GM12864 (cell line): ENCODE data around the gene CDC42BPA.

ENCODE experiments used
- DNase-seq: peaks from one replicate; pipeline ENCODE4 v3.0.0-alpha.2; 2011; ENCODE audit warnings: low read depth
- H3K4me3 ChIP-seq: 2 replicates; pipeline ENCODE4 v1.5.1; 2011; ENCODE audit warnings: mild to moderate bottlenecking, low read depth, low read length, control low read depth
- TF ChIP-seq, protein P1 (sequence below): IDR thresholded peaks from 2 replicates; pipeline ENCODE4 v1.5.1; 2011; ENCODE audit warnings: low read depth, mild to moderate bottlenecking, moderate library complexity, low read length, control low read depth, inconsistent platforms; ENCODE audit errors: missing control alignments

Gene CDC42BPA

DNA sequence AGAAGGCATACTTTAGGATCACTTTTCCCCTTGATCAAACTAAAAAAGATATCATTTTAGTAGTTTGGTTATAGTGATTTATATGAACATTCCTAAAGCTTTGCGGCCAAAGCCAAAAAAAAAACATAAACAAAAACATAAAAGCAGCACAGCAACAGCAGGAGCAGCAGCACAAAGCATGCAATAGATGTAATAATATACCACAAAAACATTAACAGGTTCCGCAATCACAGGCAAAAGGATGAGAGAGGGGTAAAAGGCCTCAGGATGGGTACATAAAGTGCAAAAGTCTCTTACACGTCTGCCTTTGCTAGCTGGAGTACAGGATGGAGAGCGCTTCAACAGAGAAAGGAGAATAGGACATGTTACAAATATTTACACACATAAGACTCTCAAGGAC lies 259.2 kb downstream of the CDC42BPA start:
- DNase-seq = no peak
- H3K4me3 ChIP-seq = no peak overlapping the region
- TF ChIP-seq, protein P1, sequence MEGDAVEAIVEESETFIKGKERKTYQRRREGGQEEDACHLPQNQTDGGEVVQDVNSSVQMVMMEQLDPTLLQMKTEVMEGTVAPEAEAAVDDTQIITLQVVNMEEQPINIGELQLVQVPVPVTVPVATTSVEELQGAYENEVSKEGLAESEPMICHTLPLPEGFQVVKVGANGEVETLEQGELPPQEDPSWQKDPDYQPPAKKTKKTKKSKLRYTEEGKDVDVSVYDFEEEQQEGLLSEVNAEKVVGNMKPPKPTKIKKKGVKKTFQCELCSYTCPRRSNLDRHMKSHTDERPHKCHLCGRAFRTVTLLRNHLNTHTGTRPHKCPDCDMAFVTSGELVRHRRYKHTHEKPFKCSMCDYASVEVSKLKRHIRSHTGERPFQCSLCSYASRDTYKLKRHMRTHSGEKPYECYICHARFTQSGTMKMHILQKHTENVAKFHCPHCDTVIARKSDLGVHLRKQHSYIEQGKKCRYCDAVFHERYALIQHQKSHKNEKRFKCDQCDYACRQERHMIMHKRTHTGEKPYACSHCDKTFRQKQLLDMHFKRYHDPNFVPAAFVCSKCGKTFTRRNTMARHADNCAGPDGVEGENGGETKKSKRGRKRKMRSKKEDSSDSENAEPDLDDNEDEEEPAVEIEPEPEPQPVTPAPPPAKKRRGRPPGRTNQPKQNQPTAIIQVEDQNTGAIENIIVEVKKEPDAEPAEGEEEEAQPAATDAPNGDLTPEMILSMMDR = no peak

GRCh38 chr1:227058321-227058751 lies 260.0 kb downstream of the CDC42BPA start:
- no peak for DNase-seq

DNA sequence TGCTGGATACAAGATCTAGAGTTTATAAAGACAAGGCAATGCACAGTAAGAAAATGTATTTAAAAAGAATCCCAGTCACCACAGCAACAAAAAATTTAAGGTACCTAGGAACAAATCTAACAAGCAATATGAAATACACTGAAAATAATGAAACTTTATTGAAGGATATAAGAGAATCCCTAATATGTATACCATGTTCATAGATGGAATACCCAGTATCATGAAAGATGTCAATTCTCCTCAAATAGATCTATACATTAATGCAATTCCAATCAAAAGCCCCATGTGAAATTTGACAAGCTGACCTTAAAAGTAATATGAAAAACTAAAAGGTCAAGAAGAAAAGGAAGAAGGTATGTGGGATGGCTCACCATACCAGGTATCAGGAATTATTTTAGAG lies 269.0 kb downstream of the CDC42BPA start:
- DNase-seq = no peak
- no peak overlapping the region for H3K4me3 ChIP-seq
- TF ChIP-seq, protein P1 = no peak

More at GRCh38 chr1:227058321-227058751, 260.0 kb downstream of the CDC42BPA start:
- no peak overlapping the region for H3K4me3 ChIP-seq
- TF ChIP-seq, protein P1 = no peak

DNA sequence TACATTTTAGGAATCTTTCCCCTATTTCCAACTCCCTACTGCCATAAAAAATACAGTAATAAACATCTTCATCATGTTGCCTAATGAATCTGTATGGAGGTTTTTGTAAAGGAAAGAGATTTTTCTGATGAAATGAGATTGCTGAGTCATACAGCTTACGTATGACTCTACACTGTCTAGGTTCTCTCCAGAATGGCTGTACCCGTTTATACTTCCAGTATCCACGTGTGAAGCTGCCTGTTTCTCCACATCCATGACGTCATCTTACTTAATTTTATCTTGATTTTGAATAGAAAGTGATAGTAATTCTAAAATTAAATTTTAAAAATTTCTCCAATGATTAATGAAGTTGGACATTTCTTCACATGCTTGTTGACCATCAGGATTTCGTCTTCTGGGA lies 274.5 kb downstream of the CDC42BPA start:
- TF ChIP-seq, protein P1 = no peak
- DNase-seq = no peak
- no peak overlapping the region for H3K4me3 ChIP-seq

DNA sequence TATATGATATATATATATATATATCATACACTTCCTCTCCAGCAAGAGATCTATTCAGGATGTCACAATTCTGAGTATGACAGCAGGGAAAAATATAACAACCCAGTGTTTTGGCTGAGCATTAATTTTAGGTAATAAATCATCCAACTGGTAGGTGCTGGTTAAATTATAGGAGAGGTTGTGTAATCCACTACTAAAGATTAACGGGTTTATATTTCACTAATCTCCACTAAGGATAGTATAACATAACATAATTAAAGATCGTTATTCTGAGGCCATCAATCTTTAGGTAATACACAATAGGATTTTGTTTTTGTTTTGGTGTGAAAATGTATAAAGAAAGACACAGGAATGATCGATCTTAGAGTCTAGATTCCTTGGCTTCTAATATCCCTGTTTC lies 276.0 kb downstream of the CDC42BPA start:
- no peak overlapping the region for H3K4me3 ChIP-seq
- no peak for DNase-seq
- TF ChIP-seq, protein P1 = no peak

DNA sequence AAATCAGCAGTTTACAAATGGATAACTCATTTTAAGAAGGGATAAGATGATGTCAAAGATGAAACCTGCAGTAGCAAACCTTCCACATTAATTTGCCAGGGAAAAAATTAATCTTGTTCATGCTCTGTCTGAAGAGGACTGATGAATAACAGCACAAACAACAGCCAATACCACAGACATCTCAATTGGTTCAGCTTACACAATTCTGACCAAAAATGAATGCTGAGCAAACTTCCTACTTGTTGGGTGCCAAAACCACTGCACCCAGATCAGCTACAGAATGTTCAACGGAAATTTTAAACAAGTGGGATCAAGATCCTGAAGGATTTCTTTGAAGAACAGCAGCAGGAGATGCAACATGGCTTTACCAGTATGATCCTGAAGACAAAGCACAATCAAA lies 279.9 kb downstream of the CDC42BPA start:
- H3K4me3 ChIP-seq = no peak overlapping the region
- TF ChIP-seq, protein P1 = no peak
- DNase-seq = no peak

- TF ChIP-seq, protein P1 = no peak
- no peak for DNase-seq
- H3K4me3 ChIP-seq = no peak overlapping the region
These were observed 281.2 kb downstream of the CDC42BPA start for GRCh38 chr1:227037121-227037520.
